DND-41 (cell line): ENCODE data around the gene MED12L.

Source experiments
- ATAC-seq: fragments of 200-7000 bp; cut with Tn5 transposase; 3 replicates; pipeline ENCODE4 v1.9.1; 2021; ENCODE audit warnings: low read depth; ENCODE audit not compliant: insufficient read depth
- DNase-seq: peaks from one replicate; pipeline ENCODE4 v3.0.0-alpha.2; 2020
- H2AFZ ChIP-seq: 2 replicates; pipeline ENCODE4 v1.6.0; 2012; ENCODE audit warnings: low read depth, low read length
- H3K27ac ChIP-seq: 2 replicates; pipeline ENCODE4 v1.5.1; 2012; ENCODE audit warnings: low read length, inconsistent platforms
- H3K27me3 ChIP-seq: fragments of 200-600 bp; sonication (generic); 2 replicates; pipeline ENCODE4 v1.6.0; 2012; ENCODE audit warnings: low read length, mild to moderate bottlenecking, inconsistent platforms; ENCODE audit not compliant: insufficient read depth, poor library complexity
- H3K36me3 ChIP-seq: 2 replicates; pipeline ENCODE4 v1.5.1; 2012; ENCODE audit warnings: low read length, inconsistent platforms; ENCODE audit not compliant: insufficient read depth
- H3K4me1 ChIP-seq: 2 replicates; pipeline ENCODE4 v1.5.1; 2012; ENCODE audit warnings: mild to moderate bottlenecking, low read length; ENCODE audit not compliant: insufficient read depth
- H3K4me2 ChIP-seq: 2 replicates; pipeline ENCODE4 v1.6.0; 2012; ENCODE audit warnings: mild to moderate bottlenecking, moderate library complexity, low read length, inconsistent platforms; ENCODE audit not compliant: insufficient read depth
- H3K4me3 ChIP-seq, 2 experiments: fragments of 200-600 bp in 1 of 2; shearing (Covaris generic) in 1 of 2; 2 replicates each; pipeline ENCODE4 v1.5.1; 2012 to 2016; ENCODE audit warnings: inconsistent platforms in 2 of 2, low read length in 2 of 2, mild to moderate bottlenecking in 2 of 2, low read depth in 1 of 2, moderate library complexity in 1 of 2
- H3K79me2 ChIP-seq: 2 replicates; pipeline ENCODE4 v1.6.0; 2012; ENCODE audit warnings: low read length, inconsistent platforms; ENCODE audit not compliant: insufficient read depth
- H3K9ac ChIP-seq: 2 replicates; pipeline ENCODE4 v1.6.0; 2012; ENCODE audit warnings: low read depth, mild to moderate bottlenecking, inconsistent platforms, low read length, moderate library complexity
- H3K9me3 ChIP-seq: 2 replicates; pipeline ENCODE4 v1.5.1; 2012; ENCODE audit warnings: low read length, moderate library complexity, mild to moderate bottlenecking, inconsistent platforms; ENCODE audit not compliant: insufficient read depth, severe bottlenecking
- H4K20me1 ChIP-seq: 2 replicates; pipeline ENCODE4 v1.6.0; 2012; ENCODE audit warnings: low read length; ENCODE audit not compliant: insufficient read depth
- EZH2 ChIP-seq: IDR thresholded peaks from 3 replicates; pipeline ENCODE4 v1.6.1; 2012; ENCODE audit warnings: borderline replicate concordance, low read depth, mild to moderate bottlenecking, moderate library complexity, low read length, inconsistent platforms; ENCODE audit not compliant: severe bottlenecking
- TF ChIP-seq, protein P1 (sequence below): IDR thresholded peaks from 2 replicates; pipeline ENCODE4 v1.5.1; 2012; ENCODE audit warnings: borderline replicate concordance, low read length, moderate library complexity, mild to moderate bottlenecking; ENCODE audit not compliant: poor library complexity, severe bottlenecking; ENCODE audit errors: extremely low read depth

MED12L gene

DNA sequence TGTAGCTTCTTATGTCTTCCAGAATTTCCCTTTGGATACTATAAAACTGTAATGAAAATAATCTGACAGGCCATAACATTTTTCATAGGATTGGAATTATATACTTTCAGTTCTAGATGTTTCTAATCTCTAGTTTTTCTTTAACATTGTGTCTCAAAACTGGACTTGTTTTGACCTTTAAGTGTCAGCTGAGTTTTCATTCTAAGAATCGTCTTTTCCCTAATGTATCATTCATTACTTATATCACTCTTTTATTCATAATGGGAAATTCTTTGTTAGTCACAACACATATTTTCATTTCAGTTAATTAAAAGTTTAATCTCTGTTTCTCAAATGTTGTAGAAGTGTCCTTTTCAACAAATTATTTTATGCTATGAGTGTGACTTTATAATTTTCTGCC lies 105.6 kb downstream of the MED12L start:
- no peak for DNase-seq

GRCh38 chr3:151192545-151192944 lies 107.1 kb downstream of the MED12L start:
- no peak overlapping the region for H3K4me3 ChIP-seq
- no peak for DNase-seq
- H2AFZ ChIP-seq, result no peak overlapping the region
- no peak overlapping the region for H3K4me2 ChIP-seq
- no peaks in the 10 kb centered on the region for H3K9me3 ChIP-seq
- H4K20me1 ChIP-seq, result no peaks in the 10 kb centered on the region
- no peak overlapping the region for H3K27ac ChIP-seq
- no peak for ATAC-seq
- H3K27me3 ChIP-seq, result no peaks in the 10 kb centered on the region
- H3K79me2 ChIP-seq, result no peaks in the 10 kb centered on the region
- TF ChIP-seq, protein P1, sequence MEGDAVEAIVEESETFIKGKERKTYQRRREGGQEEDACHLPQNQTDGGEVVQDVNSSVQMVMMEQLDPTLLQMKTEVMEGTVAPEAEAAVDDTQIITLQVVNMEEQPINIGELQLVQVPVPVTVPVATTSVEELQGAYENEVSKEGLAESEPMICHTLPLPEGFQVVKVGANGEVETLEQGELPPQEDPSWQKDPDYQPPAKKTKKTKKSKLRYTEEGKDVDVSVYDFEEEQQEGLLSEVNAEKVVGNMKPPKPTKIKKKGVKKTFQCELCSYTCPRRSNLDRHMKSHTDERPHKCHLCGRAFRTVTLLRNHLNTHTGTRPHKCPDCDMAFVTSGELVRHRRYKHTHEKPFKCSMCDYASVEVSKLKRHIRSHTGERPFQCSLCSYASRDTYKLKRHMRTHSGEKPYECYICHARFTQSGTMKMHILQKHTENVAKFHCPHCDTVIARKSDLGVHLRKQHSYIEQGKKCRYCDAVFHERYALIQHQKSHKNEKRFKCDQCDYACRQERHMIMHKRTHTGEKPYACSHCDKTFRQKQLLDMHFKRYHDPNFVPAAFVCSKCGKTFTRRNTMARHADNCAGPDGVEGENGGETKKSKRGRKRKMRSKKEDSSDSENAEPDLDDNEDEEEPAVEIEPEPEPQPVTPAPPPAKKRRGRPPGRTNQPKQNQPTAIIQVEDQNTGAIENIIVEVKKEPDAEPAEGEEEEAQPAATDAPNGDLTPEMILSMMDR, result no peak
- TF ChIP-seq EZH2, result no peak
- no peaks in the 10 kb centered on the region for H3K4me1 ChIP-seq
- peaks cover 9% of the 10 kb centered on the region for H3K36me3 ChIP-seq
- H3K9ac ChIP-seq, result no peak overlapping the region

More for the DNA sequence above, 105.6 kb downstream of the MED12L start:
- no peak overlapping the region for H3K4me2 ChIP-seq
- no peak overlapping the region for H3K27ac ChIP-seq
- no peak overlapping the region for H2AFZ ChIP-seq
- no peak for ATAC-seq
- no peaks in the 10 kb centered on the region for H3K9me3 ChIP-seq
- no peak overlapping the region for H3K4me3 ChIP-seq
- no peaks in the 10 kb centered on the region for H3K27me3 ChIP-seq
- no peaks in the 10 kb centered on the region for H4K20me1 ChIP-seq
- no peak for TF ChIP-seq EZH2
- TF ChIP-seq, protein P1, result no peak
- H3K36me3 ChIP-seq, result peaks cover 9% of the 10 kb centered on the region
- H3K4me1 ChIP-seq, result no peaks in the 10 kb centered on the region
- H3K79me2 ChIP-seq, result no peaks in the 10 kb centered on the region
- no peak overlapping the region for H3K9ac ChIP-seq

GRCh38 chr3:151195826-151196225 lies 110.4 kb downstream of the MED12L start:
- peaks cover 7% of the 10 kb centered on the region for H3K4me1 ChIP-seq
- H3K9ac ChIP-seq, result no peak overlapping the region
- H3K4me3 ChIP-seq, result no peak overlapping the region
- H3K27me3 ChIP-seq, result no peaks in the 10 kb centered on the region
- peaks cover 4% of the 10 kb centered on the region for H3K36me3 ChIP-seq
- no peak overlapping the region for H3K4me2 ChIP-seq
- H4K20me1 ChIP-seq, result no peaks in the 10 kb centered on the region
- no peaks in the 10 kb centered on the region for H3K79me2 ChIP-seq
- no peaks in the 10 kb centered on the region for H3K9me3 ChIP-seq
- DNase-seq, result no peak
- no peak for TF ChIP-seq EZH2
- TF ChIP-seq, protein P1, result no peak
- no peak overlapping the region for H2AFZ ChIP-seq
- H3K27ac ChIP-seq, result no peak overlapping the region
- ATAC-seq, result no peak

- Histone ChIP-seq H3K36me3 (peaks cover 3% of the 10 kb centered on the region; the same call in 1 of the 2 replicates), H3K4me1 (peaks cover 7% of the 10 kb centered on the region), H3K4me3 (no peak overlapping the region), H4K20me1 (no peaks in the 10 kb centered on the region), H3K27me3 (no peaks in the 10 kb centered on the region), H3K79me2 (no peaks in the 10 kb centered on the region), H3K27ac (no peak overlapping the region), H3K9ac (no peak overlapping the region), H3K9me3 (no peaks in the 10 kb centered on the region), H2AFZ (no peak overlapping the region), H3K4me2 (no peak overlapping the region)
- ATAC-seq, result no peak
- DNase-seq, result no peak
- TF ChIP-seq EZH2, result no peak
- TF ChIP-seq, protein P1, result no peak
Observed at GRCh38 chr3:151196434-151196833, 111.0 kb downstream of the MED12L start.
